Keratinocyte (primary cell): ENCODE results near the gene NBEAL2. TPM values are rescaled to one million over a fixed set of nuclear protein-coding genes. Genes with fewer than 3 reads are reported as not detected.

Source experiments
- DNase-seq: peaks from one replicate; pipeline ENCODE4 v3.0.0-alpha.2; 2011; ENCODE audit warnings: low read depth, missing footprints, low spot score
- FAIRE-seq: peaks from 2 replicates; lab custom pipeline; 2011; peaks lifted over from hg19 to GRCh38; lab: Jason Lieb, UNC
- H2AFZ ChIP-seq: 2 replicates; pipeline ENCODE4 v1.6.0; 2012; ENCODE audit warnings: low read length, control low read depth, inconsistent platforms; ENCODE audit not compliant: control insufficient read depth
- H3K27ac ChIP-seq: 2 replicates; pipeline ENCODE4 v1.5.1; 2011; ENCODE audit warnings: low read length; ENCODE audit not compliant: control insufficient read depth, insufficient read depth
- H3K27me3 ChIP-seq: 3 replicates; pipeline ENCODE4 v1.6.0; 2011; ENCODE audit warnings: low read length; ENCODE audit not compliant: control insufficient read depth, insufficient read depth; ENCODE audit errors: extremely low read depth
- H3K36me3 ChIP-seq, 2 experiments: 2 replicates in 1 of 2; 3 replicates in 1 of 2; pipeline ENCODE4 v1.5.1; 2011; ENCODE audit warnings: low read length in 2 of 2, mild to moderate bottlenecking in 1 of 2; ENCODE audit not compliant: control insufficient read depth in 2 of 2, insufficient read depth in 2 of 2; ENCODE audit errors: extremely low read depth in 1 of 2
- H3K4me1 ChIP-seq: 3 replicates; pipeline ENCODE4 v1.5.1; 2011; ENCODE audit warnings: low read length; ENCODE audit not compliant: control insufficient read depth, insufficient read depth; ENCODE audit errors: extremely low read depth
- H3K4me2 ChIP-seq: 3 replicates; pipeline ENCODE4 v1.6.0; 2011; ENCODE audit warnings: low read depth, low read length; ENCODE audit not compliant: control insufficient read depth, insufficient read depth; ENCODE audit errors: extremely low read depth
- H3K4me3 ChIP-seq, 3 experiments: fragments of 200-600 bp in 1 of 3; sonication (generic) in 1 of 3; 2 replicates in 2 of 3; 3 replicates in 1 of 3; pipeline ENCODE4 v1.5.1; 2011 to 2016; ENCODE audit warnings: low read length in 3 of 3, mild to moderate bottlenecking in 3 of 3, control low read depth in 2 of 3, inconsistent platforms in 1 of 3, low read depth in 1 of 3, mixed read lengths in 1 of 3, mixed run types in 1 of 3, moderate library complexity in 1 of 3; ENCODE audit not compliant: control insufficient read depth in 2 of 3, insufficient read depth in 2 of 3; ENCODE audit errors: extremely low read depth in 1 of 3
- H3K79me2 ChIP-seq: 2 replicates; pipeline ENCODE4 v1.6.0; 2012; ENCODE audit warnings: low read length; ENCODE audit not compliant: control insufficient read depth, insufficient read depth
- H3K9ac ChIP-seq: 3 replicates; pipeline ENCODE4 v1.6.0; 2011; ENCODE audit warnings: low read length; ENCODE audit not compliant: control insufficient read depth, insufficient read depth; ENCODE audit errors: extremely low read depth
- H3K9me1 ChIP-seq: 3 replicates; pipeline ENCODE4 v1.6.0; 2011; ENCODE audit warnings: low read length; ENCODE audit not compliant: control insufficient read depth, insufficient read depth; ENCODE audit errors: extremely low read depth
- H3K9me3 ChIP-seq: 2 replicates; pipeline ENCODE4 v1.5.1; 2012; ENCODE audit warnings: low read depth, low read length; ENCODE audit not compliant: control insufficient read depth
- H4K20me1 ChIP-seq: 3 replicates; pipeline ENCODE4 v1.6.0; 2011; ENCODE audit warnings: low read length; ENCODE audit not compliant: control insufficient read depth, insufficient read depth; ENCODE audit errors: extremely low read depth
- CTCF ChIP-seq, 3 experiments: IDR thresholded peaks in 1 of 3; conservative IDR thresholded peaks in 1 of 3; optimal IDR thresholded peaks in 1 of 3; 2 replicates in 2 of 3; 3 replicates in 1 of 3; pipeline versions ENCODE3 to v1.5.1; 2011; ENCODE audit warnings: low read length in 3 of 3, mild to moderate bottlenecking in 3 of 3, moderate library complexity in 2 of 3, control low read depth in 1 of 3, inconsistent platforms in 1 of 3; ENCODE audit not compliant: insufficient read depth in 2 of 3; ENCODE audit errors: extremely low read depth in 1 of 3
- EZH2 ChIP-seq: IDR thresholded peaks from one replicate; pipeline ENCODE4 v1.6.1; 2012; ENCODE audit warnings: inconsistent platforms, mild to moderate bottlenecking, low read length, moderate library complexity
- dilution Hi-C: fragments of 300-500 bp; cut with MboI; formaldehyde crosslinking; loops from one replicate; pipeline ENCODE4 v1.7.0; 2020; ENCODE audit warnings: low sequenced_read_pairs; ENCODE audit not compliant: extremely low pct_ligation_motif_present
- polyA plus RNA-seq, 5 experiments: library from polyadenylated mRNA; depleted of rRNA in 3 of 5; stranded (reverse) in 3 of 5; stranded (forward) in 1 of 5; unstranded in 1 of 5; fragments of >200 nt; gene quantifications; 1 replicate in 1 of 5; 2 replicates in 3 of 5; 3 replicates in 1 of 5; pipeline versions ENCODE4 v1.2.1 to v1.2.3, GENCODE V29; 2011 to 2012; ENCODE audit warnings: missing spikeins in 2 of 5, low read depth in 1 of 5, low replicate concordance in 1 of 5

NBEAL2 gene
- polyA plus RNA-seq, 1 donor (not counting 4 experiments of a cell fraction or from before 2014, with no cell fraction given) = 22.8 TPM

DNA sequence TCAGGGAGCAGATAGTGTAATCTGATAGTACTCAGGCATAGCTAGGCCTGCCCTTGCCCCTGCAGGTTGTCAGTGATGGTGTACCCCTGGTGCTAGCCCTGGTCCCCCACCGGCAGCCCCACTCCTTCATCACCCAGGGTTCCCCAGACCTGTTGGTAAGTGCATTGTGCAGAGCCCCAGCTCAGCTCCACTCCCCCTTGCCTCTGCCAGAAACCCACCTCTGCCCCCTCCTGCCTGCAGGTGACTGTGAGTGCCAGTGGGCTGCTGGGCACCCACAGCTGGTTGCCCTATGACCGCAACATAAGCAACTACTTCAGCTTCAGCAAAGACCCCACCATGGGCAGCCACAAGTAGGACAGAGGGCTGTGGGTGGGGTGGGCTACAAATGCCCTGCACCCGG is 27.5 kb downstream of the NBEAL2 start:
- DNase-seq (no peak), FAIRE-seq (no peak)
- H3K9me3 ChIP-seq = no peaks in the 10 kb centered on the region
- peaks cover 21 to 51% of the 10 kb centered on the region in 2 experiments for H3K36me3 ChIP-seq
- no peak for TF ChIP-seq CTCF (optimal IDR thresholded peaks at IDR 0.05 in 1 of 3, IDR thresholded peaks at IDR 0.05 in 1 of 3, conservative IDR thresholded peaks at IDR 0.05 in 1 of 3; ENCODE audit: extremely low read depth in 1 of 3, insufficient read depth in 2 of 3, low read length in 3 of 3)
- TF ChIP-seq EZH2 = no peak
- peaks cover 2% of the 10 kb centered on the region for H3K9me1 ChIP-seq
- no peak overlapping the region for H3K27ac ChIP-seq
- no peaks in the 10 kb centered on the region for H3K79me2 ChIP-seq
- H3K4me2 ChIP-seq = no peak overlapping the region
- H3K9ac ChIP-seq = no peak overlapping the region
- H3K4me1 ChIP-seq = peaks cover 4% of the 10 kb centered on the region
- H3K4me3 ChIP-seq = no peak overlapping the region
- no peaks in the 10 kb centered on the region for H3K27me3 ChIP-seq
- dilution Hi-C loops = no loop called here
- H2AFZ ChIP-seq = no peak overlapping the region
- no peaks in the 10 kb centered on the region for H4K20me1 ChIP-seq

- H3K27me3 ChIP-seq = no peaks in the 10 kb centered on the region
- dilution Hi-C loops = no loop called here
- H3K4me2 ChIP-seq = no peak overlapping the region
- H3K4me3 ChIP-seq = no peak overlapping the region
- TF ChIP-seq EZH2 (no peak), CTCF (optimal IDR thresholded peaks at IDR 0.05 in 1 of 3, IDR thresholded peaks at IDR 0.05 in 1 of 3, conservative IDR thresholded peaks at IDR 0.05 in 1 of 3; ENCODE audit: extremely low read depth in 1 of 3, insufficient read depth in 2 of 3, low read length in 3 of 3) (no peak)
- no peak overlapping the region for H3K9ac ChIP-seq
- FAIRE-seq = no peak
- H3K4me1 ChIP-seq = peaks cover 4% of the 10 kb centered on the region
- H3K27ac ChIP-seq = no peak overlapping the region
- no peaks in the 10 kb centered on the region for H4K20me1 ChIP-seq
- peaks cover 19 to 48% of the 10 kb centered on the region in 2 experiments for H3K36me3 ChIP-seq
- peaks cover 3% of the 10 kb centered on the region for H3K9me1 ChIP-seq
- DNase-seq = no peak
- H2AFZ ChIP-seq = no peak overlapping the region
- H3K79me2 ChIP-seq = no peaks in the 10 kb centered on the region
- no peaks in the 10 kb centered on the region for H3K9me3 ChIP-seq
These were observed 28.2 kb downstream of the NBEAL2 start for GRCh38 chr3:47007482-47008233.
